GM21825 (cell line): ENCODE results near the gene TRAIP.
A peak's percentile ranks its signal among the peaks of the same experiment; 100 is the strongest.
"Not testable (repeated sequence)": the region's sequence is repeated elsewhere in the genome, so short reads cannot be mapped to it uniquely, and the experiment has no call there.

Experiments
- ATAC-seq: cut with Tn5 transposase; IDR thresholded peaks from one replicate; pipeline ENCODE4 v1.9.1; 2021; ENCODE audit warnings: mild to moderate bottlenecking, moderate library complexity; ENCODE audit not compliant: unreplicated experiment

The TRAIP gene

DNA sequence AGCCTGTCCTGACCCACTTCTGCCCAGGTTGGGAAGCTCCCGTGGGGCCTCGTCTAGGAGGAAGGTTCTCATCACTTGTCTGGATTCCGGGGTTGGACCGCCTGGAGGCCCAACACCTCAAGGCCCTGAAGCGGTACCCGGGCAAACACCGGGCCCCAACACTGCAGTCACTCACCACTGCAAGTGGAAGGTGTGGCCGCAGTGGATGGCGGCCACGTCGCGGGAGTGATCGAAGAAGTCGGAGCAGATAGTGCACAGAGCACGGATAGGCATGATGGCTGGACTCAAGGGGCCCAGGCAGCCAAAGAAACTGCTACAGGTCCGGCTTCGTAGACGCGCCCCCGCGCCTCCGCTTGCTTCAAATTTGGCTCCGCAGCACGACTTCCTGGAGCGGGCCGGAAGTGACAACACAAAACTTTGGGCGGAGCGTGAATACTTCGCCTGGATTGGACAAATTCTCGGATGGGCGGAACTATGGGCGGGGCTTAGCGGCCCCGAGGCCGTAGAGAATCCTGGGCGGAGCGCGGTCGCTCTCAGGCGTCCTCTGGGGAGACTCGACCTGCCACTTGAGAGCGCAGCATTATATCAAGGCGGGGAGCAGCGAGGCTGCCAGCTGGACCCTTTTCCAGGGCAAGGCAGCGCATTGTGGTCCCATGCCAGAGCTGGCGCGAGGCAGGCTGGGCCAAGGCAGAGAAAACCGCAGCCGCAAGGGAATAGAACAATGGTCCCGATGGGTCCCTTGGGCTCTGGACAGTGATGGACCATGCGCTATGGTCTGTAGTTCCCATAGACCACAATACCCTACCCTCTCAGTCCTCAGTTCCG lies at the start of gene TRAIP:
TSS of gene TRAIP (minus strand) at position 384 of the 825 bp plus-strand sequence. CDS start at position 273, 111 bp downstream.
- peak; percentile 92 for ATAC-seq

DNA sequence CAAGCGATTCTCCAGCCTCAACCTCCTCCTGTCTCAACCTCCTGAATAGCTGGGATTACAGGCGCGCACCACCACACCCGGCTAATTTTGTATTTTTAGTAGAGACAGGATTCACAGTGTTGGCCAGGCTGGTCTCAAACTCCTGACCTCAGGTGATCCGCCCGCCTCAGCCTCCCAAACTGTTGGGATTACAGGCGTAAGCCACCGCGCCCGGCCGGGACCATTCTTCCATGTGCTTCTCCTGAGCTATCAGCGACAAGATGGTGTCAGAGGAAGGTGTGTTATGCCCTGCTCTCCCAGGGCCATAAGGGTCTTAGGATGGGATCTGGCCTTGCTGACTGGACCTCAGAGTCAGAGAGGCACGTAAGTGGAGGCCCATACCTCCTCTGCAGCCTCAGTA lies 48.1 kb upstream of the TRAIP start:
- not testable (repeated sequence) for ATAC-seq

DNA sequence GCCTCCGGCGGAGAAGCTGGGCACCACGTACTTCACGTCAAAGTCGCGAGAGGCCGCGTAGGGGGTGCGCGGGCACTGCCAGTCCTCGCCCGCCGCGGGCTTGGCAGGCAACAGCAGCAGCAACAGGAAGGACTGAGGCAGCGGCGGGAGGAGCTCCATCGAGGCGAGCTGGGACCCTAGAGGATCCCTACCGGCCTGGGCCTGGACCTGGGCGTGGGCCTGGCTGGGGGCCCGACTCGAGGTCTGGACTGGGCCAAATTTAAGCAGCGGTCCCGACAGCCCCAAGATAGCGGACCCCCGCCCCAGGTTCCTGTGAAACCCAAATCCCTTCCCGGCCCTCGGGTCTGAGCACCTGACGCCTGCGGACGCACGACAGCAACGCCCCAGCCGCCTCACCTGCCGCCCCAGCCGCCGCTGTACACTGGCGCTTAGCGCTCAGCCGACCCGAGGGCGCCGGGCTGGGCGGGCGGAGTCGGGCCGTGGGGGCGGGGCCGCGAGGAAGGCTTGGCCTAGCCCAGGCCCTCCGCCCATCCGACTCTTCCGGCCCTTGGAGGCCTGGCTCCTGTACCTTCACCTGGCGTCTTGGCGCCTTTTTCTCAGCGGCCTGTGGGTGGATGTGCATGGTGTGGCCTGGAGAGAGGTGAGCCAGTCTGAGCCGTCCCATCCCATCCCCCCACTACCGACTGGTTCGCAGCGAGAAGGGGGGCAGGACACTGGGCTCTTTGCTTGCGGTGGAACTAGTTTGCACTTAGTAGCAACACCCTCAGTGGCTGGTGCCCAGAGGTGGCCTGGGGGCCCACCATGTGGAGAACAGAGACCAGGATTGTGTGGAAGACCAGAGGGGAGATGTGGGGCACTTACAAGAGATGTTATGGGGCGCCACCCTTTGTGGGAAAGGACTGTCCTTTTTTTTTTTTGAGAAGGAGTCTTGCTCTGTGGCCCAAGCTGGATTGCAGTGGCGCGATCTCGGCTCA lies 47.4 kb upstream of the TRAIP start, which contains the start of gene MST1R:
TSS of gene MST1R (minus strand) at position 423 of the 974 bp plus-strand sequence. CDS start at position 159, 264 bp downstream.
- peak; percentile 62 for ATAC-seq

DNA sequence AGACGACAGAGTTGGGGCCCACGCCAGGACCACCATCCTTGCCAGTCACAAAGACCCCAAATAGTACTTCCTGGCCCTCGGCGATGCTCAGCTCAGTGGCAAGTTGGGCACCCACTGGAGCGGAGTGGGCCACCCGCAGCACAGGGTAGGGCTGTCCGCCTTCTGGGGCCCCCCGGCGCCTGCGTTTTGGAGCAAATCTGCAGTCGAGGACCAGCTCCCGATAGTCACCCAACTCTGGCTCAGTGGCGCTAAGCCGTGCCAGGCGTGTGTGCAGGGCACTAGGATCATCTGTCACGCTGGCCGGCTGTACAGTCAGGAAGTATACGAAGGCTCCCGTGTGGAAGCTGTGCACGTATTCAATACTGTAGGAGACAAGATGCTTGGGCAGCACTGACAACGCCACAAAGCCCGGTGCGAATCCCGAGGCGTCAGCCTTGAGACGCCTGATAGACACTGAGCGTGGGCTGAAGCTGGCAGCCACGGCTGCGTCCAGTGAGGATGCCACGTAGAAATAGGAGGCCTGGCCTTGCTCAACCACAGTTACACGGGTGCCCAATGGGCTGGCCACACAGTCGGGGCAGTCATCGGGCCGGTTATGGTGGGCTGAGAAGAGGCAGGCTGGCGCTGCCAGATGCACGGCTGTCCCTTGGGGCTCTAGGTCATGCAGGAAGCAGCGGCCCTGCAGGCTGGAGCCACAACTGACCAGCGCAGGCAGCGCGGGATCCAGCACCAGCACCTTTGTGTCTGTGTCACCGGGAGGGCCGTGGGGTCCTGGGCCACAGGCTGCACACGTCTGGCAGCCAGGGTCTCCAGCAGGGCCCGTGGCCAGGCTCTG lies 46.4 kb upstream of the TRAIP start:
- ATAC-seq, result no peak

DNA sequence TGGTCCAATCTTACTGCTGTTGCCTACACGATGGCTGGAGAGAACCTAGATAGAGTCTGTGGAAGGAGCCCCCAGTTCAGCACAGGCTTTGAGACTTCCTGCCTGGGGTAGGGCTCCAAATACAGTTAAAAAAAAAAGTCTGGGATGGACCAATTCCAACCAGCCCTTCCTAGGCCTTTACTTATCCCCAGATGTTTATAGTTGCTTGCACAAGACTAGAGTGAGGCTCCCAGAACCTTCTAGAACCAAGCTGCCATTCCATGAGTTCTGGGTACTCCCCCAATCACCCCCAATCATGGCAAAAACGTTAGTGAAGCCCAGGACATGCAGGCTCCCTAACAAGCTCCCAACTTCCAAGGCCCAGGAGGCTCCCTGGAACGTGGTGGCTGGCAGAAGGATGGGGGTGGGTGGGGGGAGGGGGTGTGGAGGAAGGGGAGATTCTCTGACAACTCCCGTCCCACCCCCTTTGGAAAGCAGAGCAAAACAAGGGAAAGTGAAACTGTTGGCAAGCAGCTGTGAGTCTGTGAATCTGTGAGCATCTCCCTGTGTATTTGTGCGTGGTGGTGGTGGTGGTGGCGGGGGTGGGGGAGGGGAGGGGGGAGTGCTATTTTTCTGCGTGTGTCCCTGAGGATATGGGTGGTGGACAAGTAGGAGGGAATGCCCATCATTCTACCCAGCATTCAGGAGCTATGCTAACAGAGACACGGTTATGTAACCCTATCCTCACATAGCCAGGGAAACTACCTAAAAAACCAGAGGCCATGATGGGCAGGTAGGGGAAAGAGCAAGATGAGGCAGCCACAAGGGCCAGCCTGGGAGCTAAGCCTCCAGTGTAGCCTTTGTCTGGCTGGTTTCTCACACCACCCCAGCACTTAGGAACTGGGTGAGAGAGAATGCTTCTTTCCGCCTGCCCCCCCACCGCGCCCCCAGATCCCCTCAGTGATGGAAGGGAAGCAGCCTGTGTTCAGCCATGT lies 45.3 kb upstream of the TRAIP start:
- ATAC-seq, result no peak

- no peak for ATAC-seq
Measured at GRCh38 chr3:49900491-49901153, 44.3 kb upstream of the TRAIP start.

- ATAC-seq, result no peak
Measured at GRCh38 chr3:49899815-49900214, 43.5 kb upstream of the TRAIP start.

GRCh38 chr3:49898991-49899390 lies 42.6 kb upstream of the TRAIP start:
- no peak for ATAC-seq

DNA sequence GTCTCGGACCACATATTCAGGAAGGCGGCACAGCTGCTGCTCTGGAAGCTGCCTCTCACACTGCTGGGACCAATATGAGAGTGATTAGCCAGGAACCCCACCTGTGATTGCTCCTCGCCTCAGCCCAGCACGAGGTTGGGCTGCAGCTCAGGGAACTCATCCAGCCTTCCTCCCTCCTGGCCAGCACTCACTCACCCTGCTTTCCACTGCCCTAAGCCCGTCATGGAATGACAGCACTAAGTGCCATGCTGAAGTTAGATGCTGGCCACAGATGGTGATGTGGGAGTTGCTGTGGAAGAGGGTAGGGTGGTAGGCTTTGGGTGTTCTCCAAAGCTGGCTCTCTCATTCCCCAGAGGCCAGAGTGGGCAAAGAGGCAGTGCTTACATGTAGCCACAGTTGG lies 40.0 kb upstream of the TRAIP start:
- ATAC-seq, result no peak

DNA sequence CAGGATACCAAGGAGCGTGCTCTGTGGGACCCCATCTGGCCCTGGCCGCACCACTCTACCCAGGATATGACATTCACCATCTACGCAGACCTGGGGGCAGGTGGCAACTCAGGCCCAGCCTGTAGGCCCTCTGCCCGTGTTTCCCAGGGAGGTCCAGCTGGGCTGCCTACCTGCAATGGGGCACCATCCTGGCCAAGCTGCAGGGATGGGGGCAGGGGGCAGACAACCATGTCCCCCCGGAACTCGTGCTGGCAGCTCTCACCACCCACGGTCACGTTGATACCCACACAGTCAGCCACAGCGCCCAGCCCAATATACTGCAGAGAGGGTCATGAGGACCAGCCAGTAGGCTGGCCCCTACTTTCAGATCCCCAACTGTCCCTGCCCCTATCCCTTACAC lies 39.4 kb upstream of the TRAIP start:
- no peak for ATAC-seq

GRCh38 chr3:49889296-49889695 lies 32.9 kb upstream of the TRAIP start:
- no peak for ATAC-seq

- no peak for ATAC-seq
Measured at GRCh38 chr3:49886922-49887265, 30.5 kb upstream of the TRAIP start.

DNA sequence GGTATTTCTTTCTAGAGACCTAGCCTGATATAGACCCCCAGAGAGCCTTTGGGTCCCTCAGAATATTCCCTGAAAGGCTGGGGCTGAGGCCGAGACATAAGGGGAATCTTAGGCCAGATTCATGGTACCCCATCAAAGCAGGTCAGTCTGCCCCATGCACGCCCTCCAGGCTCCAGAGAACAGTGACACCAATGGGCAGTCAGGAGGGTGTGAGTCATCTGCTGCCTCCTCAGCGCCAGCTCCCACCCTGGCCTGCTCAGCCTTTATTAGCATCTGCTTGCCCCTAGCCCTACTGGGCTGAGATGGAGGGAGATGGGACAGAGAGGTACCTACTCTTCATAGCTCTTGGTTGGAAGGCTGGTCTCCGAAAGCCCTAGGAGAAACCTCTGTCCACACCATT lies 27.6 kb upstream of the TRAIP start:
- ATAC-seq, result no peak

GRCh38 chr3:49882166-49882565 lies 25.8 kb upstream of the TRAIP start:
- ATAC-seq, result no peak

- no peak for ATAC-seq
Measured at GRCh38 chr3:49880581-49881315, 24.4 kb upstream of the TRAIP start.

- no peak for ATAC-seq
Measured at GRCh38 chr3:49879721-49880120, 23.4 kb upstream of the TRAIP start.

DNA sequence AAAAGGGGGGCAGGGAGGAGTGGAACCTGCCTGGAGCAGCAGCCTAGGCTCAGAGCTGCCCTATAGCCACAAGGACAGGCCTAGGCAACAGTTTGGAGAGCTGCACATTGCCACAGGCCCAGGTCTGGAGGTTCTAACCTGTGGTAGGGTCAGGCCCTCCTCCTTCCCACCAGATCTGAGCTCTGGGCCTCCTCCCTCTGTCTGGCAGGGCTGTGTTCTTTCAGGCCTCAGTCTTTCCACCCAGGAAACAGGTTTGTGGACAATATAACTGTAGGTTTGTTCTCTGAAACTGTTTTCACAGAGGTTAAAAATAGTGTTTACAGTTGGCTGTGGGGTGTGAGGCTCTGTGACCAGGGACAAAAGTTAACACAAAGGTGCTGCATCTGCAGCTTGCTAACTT lies 22.3 kb upstream of the TRAIP start:
- no peak for ATAC-seq

GRCh38 chr3:49877716-49878115 lies 21.4 kb upstream of the TRAIP start:
- no peak for ATAC-seq
